Stimulated activated naive B cell treated with anti-CD40 and anti-IgM and Interleukin-4, amounts not matched to agents 10 μg/mL and 1 μg/mL and 100 μg/mL, for 72 hours (primary cell): ENCODE data around the gene MADCAM1.

Source experiments
- ATAC-seq, 2 donors: fragments of 150-1000 bp; cut with Tn5 transposase; replicated peaks; 2 replicates each; pipeline ENCODE4 v1.10.0; 2021; ENCODE audit warnings: moderate library complexity in 1 of 2
- DNase-seq: peaks from one replicate; pipeline ENCODE4 v3.0.0; 2021
- H3K27ac Mint-ChIP-seq: one replicate; pipeline ENCODE4 v1.8.0; 2022; ENCODE audit warnings: mild to moderate bottlenecking, mixed read lengths
- H3K27me3 Mint-ChIP-seq, 2 donors: one replicate each; pipeline ENCODE4 v1.8.0; 2022; ENCODE audit warnings: mixed read lengths in 2 of 2
- H3K36me3 Mint-ChIP-seq, 2 donors: one replicate each; pipeline ENCODE4 v1.8.0; 2022; ENCODE audit warnings: mixed read lengths in 2 of 2, mild to moderate bottlenecking in 1 of 2
- H3K4me1 Mint-ChIP-seq, 2 donors: one replicate each; pipeline ENCODE4 v1.8.0; 2022; ENCODE audit warnings: mixed read lengths in 2 of 2, mild to moderate bottlenecking in 1 of 2
- H3K4me3 Mint-ChIP-seq, 2 donors: one replicate each; pipeline ENCODE4 v1.8.0; 2022; ENCODE audit warnings: mild to moderate bottlenecking in 2 of 2, mixed read lengths in 2 of 2, moderate library complexity in 1 of 2
- H3K9me3 Mint-ChIP-seq, 2 donors: one replicate each; pipeline ENCODE4 v1.8.0; 2022; ENCODE audit warnings: mixed read lengths in 2 of 2, mild to moderate bottlenecking in 1 of 2

MADCAM1 gene

DNA sequence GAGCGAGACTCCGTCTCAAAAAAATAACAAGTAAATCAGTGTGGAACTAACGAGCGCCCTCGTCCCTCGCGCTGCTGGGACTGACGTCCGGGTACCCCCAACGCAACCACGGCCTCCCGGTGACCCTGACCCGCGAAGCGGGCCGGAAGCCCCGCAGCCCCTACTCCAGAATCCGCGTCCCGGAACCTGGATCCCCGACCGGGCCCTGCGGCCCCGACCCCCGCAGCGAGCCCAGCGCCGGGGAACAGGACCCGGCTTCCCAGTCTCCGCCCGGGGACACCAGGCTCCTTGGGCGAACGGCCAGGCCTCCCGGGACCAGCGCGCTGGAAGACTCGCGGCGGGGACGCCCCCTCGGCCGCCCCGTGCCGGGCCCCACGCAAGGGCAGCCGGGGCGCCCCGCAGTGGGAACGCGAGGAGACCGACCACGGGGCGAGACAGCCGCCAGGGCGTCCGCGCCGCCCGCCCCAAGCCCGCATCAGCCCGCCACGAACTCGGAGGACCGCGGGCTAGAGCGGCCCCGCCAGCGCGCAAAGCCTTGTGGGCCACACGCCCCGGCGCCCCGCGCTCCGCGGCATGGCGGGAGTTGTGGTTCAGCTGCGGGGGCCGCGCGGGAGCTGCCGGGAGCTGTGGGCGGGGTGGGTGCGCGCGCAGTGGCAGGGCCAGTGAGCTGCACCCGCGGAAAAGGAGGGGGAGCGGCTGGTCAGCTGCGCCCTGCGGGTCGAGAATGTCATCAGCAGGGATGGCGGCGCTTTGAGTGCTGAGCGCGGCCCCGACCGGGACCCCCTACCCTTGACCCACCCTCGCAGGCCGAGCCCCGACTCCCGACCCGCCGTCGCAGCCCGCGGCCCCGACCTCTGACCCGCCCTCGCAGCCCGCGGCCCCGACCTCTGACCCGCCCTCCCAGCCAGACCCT is 7.5 kb upstream of the MADCAM1 start:
- Mint-ChIP-seq H3K4me3 (peak overlapping the region; percentile 84 to 87), H3K27me3 (peaks cover 19 to 25% of the 10 kb centered on the region in 2 donors), H3K36me3 (no peaks in the 10 kb centered on the region), H3K27ac (peak overlapping the region; percentile 89), H3K4me1 (peaks cover 8 to 27% of the 10 kb centered on the region in 2 donors), H3K9me3 (peaks cover 0 to 2% of the 10 kb centered on the region in 2 donors)
- DNase-seq (peak; percentile 91), ATAC-seq (peak; percentile 92 to 95)

DNA sequence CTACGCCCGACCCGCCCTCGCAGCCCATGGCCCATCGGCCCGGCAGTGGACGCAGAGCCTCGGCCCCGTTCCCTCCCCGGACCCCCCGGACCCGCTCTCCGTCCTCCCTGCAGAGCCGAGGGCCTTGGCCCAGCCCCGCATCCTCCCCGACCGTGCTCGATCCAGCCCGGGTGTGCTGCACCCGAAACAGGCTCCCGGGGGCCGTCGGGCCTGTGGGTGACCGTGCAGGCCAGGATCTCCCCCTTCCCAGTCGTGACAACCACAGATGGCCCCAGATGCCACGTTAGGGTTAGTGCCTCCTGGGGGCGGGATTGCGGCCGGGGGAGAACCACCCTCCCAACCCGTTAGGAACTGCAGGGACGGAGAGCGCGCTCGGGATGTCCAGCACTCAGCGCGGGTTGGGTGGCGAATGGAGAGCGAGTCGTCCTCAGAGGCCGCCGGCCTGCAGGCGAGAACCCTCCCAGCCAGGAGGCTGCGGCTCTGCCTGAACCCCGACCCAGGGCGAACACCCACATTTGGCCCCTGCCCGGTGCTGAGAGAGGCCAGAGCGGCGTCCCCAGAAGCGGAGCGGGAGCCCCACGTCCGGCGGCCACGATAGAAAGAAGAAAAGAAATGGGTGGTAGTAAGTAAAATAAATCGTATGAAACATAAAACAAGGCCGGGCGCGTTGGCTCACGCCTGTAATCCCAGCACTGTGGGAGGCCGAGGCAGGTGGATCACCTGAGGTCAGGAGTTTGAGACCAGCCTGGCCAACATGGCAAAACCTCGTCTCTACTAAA is 6.7 kb upstream of the MADCAM1 start:
- Mint-ChIP-seq H3K36me3 (no peaks in the 10 kb centered on the region), H3K27me3 (peaks cover 13 to 23% of the 10 kb centered on the region in 2 donors), H3K27ac (peak overlapping the region; percentile 95), H3K9me3 (peaks cover 0 to 2% of the 10 kb centered on the region in 2 donors), H3K4me1 (peaks cover 9 to 29% of the 10 kb centered on the region in 2 donors), H3K4me3 (peak overlapping the region; percentile 84 to 87)
- DNase-seq (no peak), ATAC-seq (peak; percentile 24 to 39)

DNA sequence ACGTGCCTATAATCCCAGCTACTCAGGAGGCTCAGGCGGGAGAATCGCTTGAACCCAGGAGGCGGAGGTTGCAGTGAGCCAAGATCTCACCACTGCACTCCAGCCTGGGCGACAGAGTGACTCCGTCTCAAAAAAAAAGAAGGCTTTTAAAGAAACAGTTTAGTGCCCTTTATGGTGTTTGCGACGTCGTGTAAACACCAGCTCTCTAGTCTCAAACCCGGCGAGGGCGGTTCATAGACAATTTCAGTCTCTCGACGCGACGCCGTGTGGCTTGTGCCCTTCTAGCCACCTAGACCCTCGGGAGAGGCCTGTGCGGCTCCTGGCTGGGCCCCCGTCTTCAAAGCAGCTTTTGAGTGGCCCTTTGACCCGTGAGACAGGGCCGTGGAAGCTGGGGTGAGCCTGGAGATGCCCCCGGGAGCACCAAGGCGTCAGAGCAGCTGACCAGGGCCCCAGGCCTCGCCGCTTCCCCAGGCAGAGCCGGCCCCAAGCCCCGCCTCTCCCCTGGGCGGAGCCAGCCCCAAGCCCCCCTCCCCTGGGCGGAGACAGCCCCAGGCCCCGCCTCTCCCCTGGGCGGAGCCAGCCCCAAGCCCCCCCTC is 5.0 kb upstream of the MADCAM1 start:
- H3K9me3 Mint-ChIP-seq, result peaks cover 0 to 2% of the 10 kb centered on the region in 2 donors
- H3K27me3 Mint-ChIP-seq, result peaks cover 14 to 24% of the 10 kb centered on the region in 2 donors
- no peak for DNase-seq
- ATAC-seq, result no peak
- H3K36me3 Mint-ChIP-seq, result no peaks in the 10 kb centered on the region
- no peak overlapping the region for H3K27ac Mint-ChIP-seq
- H3K4me1 Mint-ChIP-seq, result peaks cover 11 to 29% of the 10 kb centered on the region in 2 donors
- H3K4me3 Mint-ChIP-seq, result no peak overlapping the region

DNA sequence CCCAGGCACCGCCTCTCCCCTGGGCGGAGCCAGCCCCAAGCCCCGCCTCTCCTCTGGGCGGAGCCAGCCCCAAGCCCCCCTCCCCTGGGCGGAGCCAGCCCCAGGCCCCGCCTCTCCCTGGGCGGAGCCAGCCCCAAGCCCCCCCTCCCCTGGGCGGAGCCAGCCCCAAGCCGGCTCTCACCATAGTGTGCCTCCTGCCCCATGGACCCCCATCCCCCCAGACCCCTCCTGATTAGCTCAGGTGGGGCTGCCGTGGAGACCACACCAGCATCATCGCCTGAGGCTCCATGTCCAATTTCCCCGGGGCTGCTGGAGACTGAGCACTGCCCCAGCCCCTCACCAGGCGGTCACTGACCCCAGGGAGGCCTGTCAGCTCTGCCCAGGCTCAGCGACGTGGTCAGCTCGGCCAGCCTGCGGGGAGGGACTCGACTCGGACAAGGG is 4.2 kb upstream of the MADCAM1 start:
- DNase-seq, result no peak
- no peak for ATAC-seq

DNA sequence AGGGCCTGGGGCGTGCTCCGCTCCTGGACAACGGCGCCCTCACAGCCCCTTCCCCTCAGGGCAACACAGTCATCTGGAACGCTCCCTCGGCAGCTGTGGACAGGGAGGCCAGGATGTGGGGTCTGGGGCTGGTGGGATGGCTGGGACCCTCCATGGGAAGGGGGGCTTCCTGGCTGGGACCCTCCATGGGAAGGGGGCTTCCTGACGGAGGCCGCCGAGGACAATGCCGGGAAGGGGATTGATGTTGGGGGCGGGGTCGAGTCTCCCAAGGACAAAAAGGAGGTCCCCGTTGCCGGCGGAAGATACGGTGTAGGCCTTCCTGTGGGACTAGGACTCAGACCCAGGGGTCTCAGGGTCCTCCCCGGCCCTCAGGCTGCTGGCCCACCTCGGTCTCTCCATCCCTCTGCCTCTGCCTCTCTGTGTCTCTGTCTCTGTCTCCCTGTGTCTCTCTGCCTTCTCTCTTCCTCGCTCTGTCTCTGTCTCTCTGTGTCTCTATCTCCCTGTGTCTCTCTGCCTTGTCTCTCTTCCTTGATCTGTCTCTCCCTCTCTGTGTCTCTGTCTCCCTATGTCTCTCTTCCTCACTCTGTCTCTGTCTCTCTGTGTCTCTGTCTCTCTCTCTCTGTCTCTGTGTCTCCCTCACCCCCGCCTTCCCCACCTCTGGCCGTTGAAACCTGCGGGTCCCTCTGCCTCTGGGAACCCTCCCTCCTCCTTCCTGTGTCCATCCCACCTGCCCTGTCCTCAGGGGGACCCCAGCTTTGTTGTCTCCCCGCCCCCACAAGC is 2.7 kb upstream of the MADCAM1 start:
- H3K4me3 Mint-ChIP-seq, result no peak overlapping the region
- peaks cover 0 to 5% of the 10 kb centered on the region in 2 donors for H3K36me3 Mint-ChIP-seq
- H3K9me3 Mint-ChIP-seq, result peaks cover 0 to 2% of the 10 kb centered on the region in 2 donors
- H3K27me3 Mint-ChIP-seq, result peaks cover 22 to 33% of the 10 kb centered on the region in 2 donors
- H3K27ac Mint-ChIP-seq, result peak overlapping the region; percentile 90
- DNase-seq, result no peak
- no peak for ATAC-seq
- H3K4me1 Mint-ChIP-seq, result peaks cover 17 to 30% of the 10 kb centered on the region in 2 donors

More for the DNA sequence above, 4.2 kb upstream of the MADCAM1 start:
- peaks cover 0 to 2% of the 10 kb centered on the region in 2 donors for H3K9me3 Mint-ChIP-seq
- H3K27ac Mint-ChIP-seq, result no peak overlapping the region
- H3K27me3 Mint-ChIP-seq, result peaks cover 15 to 25% of the 10 kb centered on the region in 2 donors
- no peaks in the 10 kb centered on the region for H3K36me3 Mint-ChIP-seq
- peaks cover 11 to 29% of the 10 kb centered on the region in 2 donors for H3K4me1 Mint-ChIP-seq
- H3K4me3 Mint-ChIP-seq, result no peak overlapping the region

DNA sequence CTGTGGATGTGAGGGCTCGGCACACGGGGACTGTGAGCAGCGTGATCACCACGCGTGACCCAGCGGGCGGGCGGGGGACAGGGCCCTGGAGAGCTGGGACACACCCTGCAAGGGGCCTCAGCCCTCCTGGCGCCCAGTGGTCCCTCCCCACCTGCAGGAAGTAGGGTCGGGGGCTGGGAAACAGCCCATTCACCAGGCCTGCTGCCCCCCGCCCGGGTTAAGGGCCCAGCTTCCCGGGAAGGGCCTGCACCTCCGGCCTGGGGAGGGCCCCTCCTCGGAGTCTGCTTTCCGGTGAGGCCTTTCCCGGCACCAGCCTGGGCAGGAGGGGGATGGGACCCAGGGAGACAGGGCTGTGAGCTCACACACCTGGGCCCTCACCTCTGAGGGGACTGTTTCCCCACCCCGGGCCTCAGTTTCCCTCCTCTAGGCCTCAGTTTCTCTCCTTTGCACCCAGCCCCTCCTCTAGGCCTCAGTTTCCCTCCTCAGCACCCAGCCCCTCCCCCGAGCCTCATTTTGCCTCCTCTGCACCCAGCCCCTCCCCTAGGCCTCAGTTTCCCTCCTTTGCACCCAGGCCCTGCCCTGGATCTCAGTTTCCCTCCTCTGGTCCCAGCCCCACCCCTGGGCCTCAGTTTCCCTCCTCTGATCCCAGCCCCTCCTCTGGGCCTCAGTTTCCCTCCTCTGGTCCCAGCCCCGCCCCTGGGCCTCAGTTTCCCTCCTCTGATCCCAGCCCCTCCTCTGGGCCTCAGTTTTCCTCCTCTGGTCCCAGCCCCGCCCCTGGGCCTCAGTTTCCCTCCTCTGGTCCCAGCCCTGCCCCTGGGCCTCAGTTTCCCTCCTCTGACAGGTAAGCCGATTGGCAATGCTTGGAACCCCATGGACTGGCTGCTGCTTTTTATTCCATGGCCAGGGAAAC is 1.9 kb upstream of the MADCAM1 start:
- peak overlapping the region; percentile 25 for H3K27ac Mint-ChIP-seq
- peaks cover 0 to 2% of the 10 kb centered on the region in 2 donors for H3K9me3 Mint-ChIP-seq
- ATAC-seq (no peak), DNase-seq (no peak)
- H3K36me3 Mint-ChIP-seq, result peaks cover 3 to 8% of the 10 kb centered on the region in 2 donors
- peaks cover 29 to 41% of the 10 kb centered on the region in 2 donors for H3K27me3 Mint-ChIP-seq
- H3K4me3 Mint-ChIP-seq, result no peak overlapping the region
- H3K4me1 Mint-ChIP-seq, result peaks cover 21 to 34% of the 10 kb centered on the region in 2 donors

DNA sequence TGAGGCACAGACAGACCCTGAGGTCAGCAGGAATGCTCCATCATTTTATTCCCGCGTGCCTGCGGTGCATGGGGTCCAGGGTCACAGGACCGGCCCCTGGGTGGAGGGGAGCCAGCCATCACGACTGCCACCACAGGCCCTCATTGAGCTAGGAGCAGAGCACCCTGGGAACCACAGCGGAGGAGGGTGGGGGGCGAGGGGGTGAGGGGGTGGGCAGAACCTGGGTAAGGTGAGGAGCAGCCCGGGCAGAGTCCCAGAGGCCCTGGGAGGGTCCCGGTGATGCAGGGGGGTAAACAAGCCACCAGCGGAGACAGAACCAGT is 1.2 kb upstream of the MADCAM1 start:
- no peak overlapping the region for H3K4me3 Mint-ChIP-seq
- peak in 1 of 2 donors; percentile 13 for ATAC-seq
- peaks cover 17 to 28% of the 10 kb centered on the region in 2 donors for H3K4me1 Mint-ChIP-seq
- H3K27me3 Mint-ChIP-seq, result peaks cover 33 to 45% of the 10 kb centered on the region in 2 donors
- peaks cover 3 to 10% of the 10 kb centered on the region in 2 donors for H3K36me3 Mint-ChIP-seq
- H3K9me3 Mint-ChIP-seq, result peaks cover 0 to 2% of the 10 kb centered on the region in 2 donors
- no peak for DNase-seq
- H3K27ac Mint-ChIP-seq, result no peak overlapping the region

DNA sequence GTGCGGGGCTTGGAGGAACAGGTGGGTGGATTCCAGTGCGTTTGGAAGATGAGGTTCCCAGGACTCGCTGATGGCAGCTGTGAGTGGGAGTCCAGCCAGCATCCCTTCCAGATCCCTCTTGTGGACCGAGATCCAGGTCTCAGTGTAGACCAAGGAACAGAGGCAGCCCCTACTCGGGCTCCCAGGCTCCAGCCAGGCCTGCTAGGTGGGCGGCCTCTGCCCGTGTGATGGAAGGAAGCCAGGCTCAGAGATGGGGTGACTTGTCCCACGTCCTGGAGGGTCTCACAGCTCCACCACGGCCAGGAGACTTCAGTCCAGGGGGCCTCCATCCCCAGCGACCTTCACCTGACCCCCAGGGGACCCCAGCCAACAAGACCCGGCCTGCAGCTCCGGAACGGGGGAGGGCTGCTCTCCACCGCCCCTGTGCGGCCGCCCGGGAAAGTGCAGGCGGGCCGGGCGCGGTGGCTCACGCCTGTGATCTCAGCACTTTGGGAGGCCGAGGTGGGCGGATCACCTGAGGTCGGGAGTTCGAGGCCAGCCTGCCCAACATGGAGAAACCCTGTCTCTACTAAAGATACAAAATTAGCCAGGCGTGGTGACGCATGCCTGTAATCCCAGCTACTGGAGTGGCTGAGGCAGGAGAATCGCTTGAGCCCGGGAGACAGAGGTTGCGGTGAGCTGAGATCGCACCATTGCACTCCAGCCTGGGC is 729 bp upstream of the MADCAM1 start:
- DNase-seq, result no peak
- Mint-ChIP-seq H3K9me3 (peaks cover 0 to 2% of the 10 kb centered on the region in 2 donors), H3K4me3 (no peak overlapping the region), H3K4me1 (peaks cover 17 to 23% of the 10 kb centered on the region in 2 donors), H3K36me3 (peaks cover 3 to 10% of the 10 kb centered on the region in 2 donors), H3K27ac (peak overlapping the region; percentile 25), H3K27me3 (peaks cover 33 to 45% of the 10 kb centered on the region in 2 donors)
- ATAC-seq, result peak; percentile 45 to 48

DNA sequence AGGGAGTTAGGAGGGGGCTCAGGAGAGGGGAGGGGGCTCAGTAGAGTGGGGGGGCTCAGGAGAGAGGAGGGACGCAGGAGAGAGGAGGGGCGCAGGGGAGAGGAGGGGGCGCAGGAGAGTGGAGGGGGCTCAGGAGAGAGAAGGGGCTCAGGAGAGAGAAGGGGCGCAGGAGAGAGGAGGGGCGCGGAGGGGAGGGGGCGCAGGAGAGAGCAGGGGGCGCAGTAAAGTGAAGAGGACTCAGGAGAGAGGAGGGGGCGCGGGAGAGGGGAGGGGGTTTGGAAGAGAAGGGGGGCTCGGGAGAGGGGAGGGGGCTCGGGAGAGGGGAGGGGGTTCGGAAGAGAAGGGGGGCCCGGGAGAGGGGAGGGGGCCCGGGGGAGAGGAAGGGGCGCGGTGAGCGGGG is 700 bp downstream of the MADCAM1 start:
- Mint-ChIP-seq H3K36me3 (peaks cover 3 to 10% of the 10 kb centered on the region in 2 donors), H3K4me1 (peaks cover 17 to 23% of the 10 kb centered on the region in 2 donors), H3K9me3 (peaks cover 0 to 2% of the 10 kb centered on the region in 2 donors), H3K4me3 (no peak overlapping the region), H3K27ac (no peak overlapping the region), H3K27me3 (peaks cover 33 to 45% of the 10 kb centered on the region in 2 donors)
- no peak for DNase-seq
- ATAC-seq, result no peak

DNA sequence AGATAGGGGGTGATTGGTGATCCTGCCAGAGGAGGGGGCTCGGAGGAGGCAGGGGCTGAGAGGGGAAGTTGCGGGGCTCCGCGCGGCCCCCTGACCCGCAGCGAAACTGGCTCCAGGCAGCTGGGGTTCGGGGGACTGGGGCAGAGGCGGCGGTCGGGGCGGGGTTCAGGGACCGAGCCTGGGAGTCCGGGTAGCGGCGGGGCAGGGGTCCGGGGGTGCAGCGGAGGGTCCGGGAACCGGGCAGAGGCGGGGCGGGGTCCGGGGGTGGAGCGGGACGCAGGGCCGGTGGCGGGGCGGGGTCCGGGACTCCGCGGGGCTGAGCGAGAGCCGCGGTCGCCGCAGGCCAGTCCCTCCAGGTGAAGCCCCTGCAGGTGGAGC is 1.2 kb downstream of the MADCAM1 start:
- Mint-ChIP-seq H3K27me3 (peaks cover 33 to 45% of the 10 kb centered on the region in 2 donors), H3K27ac (no peak overlapping the region), H3K9me3 (peaks cover 0 to 4% of the 10 kb centered on the region in 2 donors), H3K36me3 (peaks cover 3 to 13% of the 10 kb centered on the region in 2 donors), H3K4me3 (no peak overlapping the region), H3K4me1 (peaks cover 19 to 26% of the 10 kb centered on the region in 2 donors)
- no peak for DNase-seq
- ATAC-seq, result peak in 1 of 2 donors; percentile 6

DNA sequence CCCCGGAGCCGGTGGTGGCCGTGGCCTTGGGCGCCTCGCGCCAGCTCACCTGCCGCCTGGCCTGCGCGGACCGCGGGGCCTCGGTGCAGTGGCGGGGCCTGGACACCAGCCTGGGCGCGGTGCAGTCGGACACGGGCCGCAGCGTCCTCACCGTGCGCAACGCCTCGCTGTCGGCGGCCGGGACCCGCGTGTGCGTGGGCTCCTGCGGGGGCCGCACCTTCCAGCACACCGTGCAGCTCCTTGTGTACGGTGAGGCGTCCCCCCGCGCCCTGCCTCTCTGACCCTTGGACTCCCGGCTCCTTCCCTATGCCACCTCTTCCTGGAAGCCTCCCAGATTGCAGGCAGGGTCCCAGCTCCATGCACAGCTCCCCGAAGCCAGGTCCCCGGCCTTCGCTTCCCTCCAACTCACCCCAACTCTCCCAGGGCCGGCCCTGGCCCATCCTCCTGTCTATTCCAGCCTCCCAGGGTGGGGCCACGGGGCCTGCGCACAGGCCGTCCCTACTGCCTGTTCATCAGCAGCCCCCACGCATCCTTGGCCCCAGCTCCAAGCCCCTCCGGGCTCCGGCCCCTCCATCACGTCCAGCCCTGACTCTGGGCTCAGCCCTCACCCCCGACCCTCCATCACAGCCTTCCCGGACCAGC is 1.7 kb downstream of the MADCAM1 start:
- no peak overlapping the region for H3K27ac Mint-ChIP-seq
- peaks cover 20 to 29% of the 10 kb centered on the region in 2 donors for H3K4me1 Mint-ChIP-seq
- H3K4me3 Mint-ChIP-seq, result peak overlapping the region; percentile 48 to 71
- H3K9me3 Mint-ChIP-seq, result peaks cover 0 to 4% of the 10 kb centered on the region in 2 donors
- ATAC-seq (peak in 1 of 2 donors; percentile 30), DNase-seq (no peak)
- H3K27me3 Mint-ChIP-seq, result peaks cover 33 to 45% of the 10 kb centered on the region in 2 donors
- H3K36me3 Mint-ChIP-seq, result peaks cover 3 to 15% of the 10 kb centered on the region in 2 donors

DNA sequence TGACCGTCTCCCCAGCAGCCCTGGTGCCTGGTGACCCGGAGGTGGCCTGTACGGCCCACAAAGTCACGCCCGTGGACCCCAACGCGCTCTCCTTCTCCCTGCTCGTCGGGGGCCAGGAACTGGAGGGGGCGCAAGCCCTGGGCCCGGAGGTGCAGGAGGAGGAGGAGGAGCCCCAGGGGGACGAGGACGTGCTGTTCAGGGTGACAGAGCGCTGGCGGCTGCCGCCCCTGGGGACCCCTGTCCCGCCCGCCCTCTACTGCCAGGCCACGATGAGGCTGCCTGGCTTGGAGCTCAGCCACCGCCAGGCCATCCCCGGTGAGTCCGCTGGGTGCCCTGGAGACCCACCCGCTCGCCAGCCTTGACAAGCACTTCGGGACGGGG is 2.2 kb downstream of the MADCAM1 start:
- Mint-ChIP-seq H3K27me3 (peaks cover 33 to 44% of the 10 kb centered on the region in 2 donors), H3K9me3 (peaks cover 0 to 3% of the 10 kb centered on the region in 2 donors), H3K4me3 (peak overlapping the region in 1 of 2 donors; percentile 71), H3K4me1 (peaks cover 19 to 28% of the 10 kb centered on the region in 2 donors), H3K36me3 (peaks cover 3 to 15% of the 10 kb centered on the region in 2 donors), H3K27ac (no peak overlapping the region)
- peak in 1 of 2 donors; percentile 14 for ATAC-seq
- DNase-seq, result no peak
